Calu3 (cell line): ENCODE data around the gene FAM25A. TPM values are rescaled to one million over a fixed set of nuclear protein-coding genes. Genes with fewer than 3 reads are reported as not detected.

Source experiments
- BruUV-seq: library from RNA; stranded (reverse); fragments of 400-500 nt; replicated peaks from 2 replicates; lab custom pipeline; 2021; lab: Mats Ljungman, UMichigan
- CTCF ChIA-PET: fragments of 300-600 bp; sonication (Branson Sonifier 250); formaldehyde crosslinking; loops from one replicate; lab custom pipeline; 2022; ENCODE audit warnings: antibody characterized with exemption; lab: Charles Lee
- DNase-seq: peaks from one replicate; pipeline ENCODE4 v3.0.0; 2022
- H3K27ac Mint-ChIP-seq: one replicate; pipeline ENCODE4 v1.8.0; 2022; ENCODE audit warnings: mixed read lengths; ENCODE audit not compliant: unreplicated experiment
- H3K27me3 Mint-ChIP-seq: one replicate; pipeline ENCODE4 v1.8.0; 2022; ENCODE audit warnings: mixed read lengths; ENCODE audit not compliant: unreplicated experiment
- H3K36me3 Mint-ChIP-seq: one replicate; pipeline ENCODE4 v1.8.0; 2022; ENCODE audit warnings: mild to moderate bottlenecking, moderate library complexity, mixed read lengths; ENCODE audit not compliant: insufficient read depth, unreplicated experiment
- H3K4me1 Mint-ChIP-seq: one replicate; pipeline ENCODE4 v1.8.0; 2022; ENCODE audit warnings: mild to moderate bottlenecking, low read depth, mixed read lengths; ENCODE audit not compliant: unreplicated experiment
- H3K4me3 Mint-ChIP-seq: one replicate; pipeline ENCODE4 v1.8.0; 2022; ENCODE audit warnings: mild to moderate bottlenecking, low read depth, moderate library complexity, mixed read lengths; ENCODE audit not compliant: unreplicated experiment
- H3K9me3 Mint-ChIP-seq: one replicate; pipeline ENCODE4 v1.8.0; 2022; ENCODE audit warnings: low read depth, mixed read lengths; ENCODE audit not compliant: unreplicated experiment
- CTCF ChIP-seq: fragments of 200-600 bp; IDR thresholded peaks from one replicate; pipeline ENCODE4 v1.8.0; 2022; ENCODE audit warnings: antibody characterized with exemption; ENCODE audit not compliant: unreplicated experiment
- intact Hi-C: fragments of 100-400 bp; cut with micrococcal nuclease; formaldehyde crosslinking; loops from one replicate; pipeline ENCODE4 v1.10.0; 2022; ENCODE audit not compliant: unreplicated experiment
- total RNA-seq: library from RNA; stranded (reverse); gene quantifications from 2 replicates; pipeline ENCODE4 v1.2.3, GENCODE V29; 2022

FAM25A gene
- total RNA-seq, 1 experiment from 2014 or later: not detected

- H3K9me3 Mint-ChIP-seq: no peaks in the 10 kb centered on the region
- BruUV-seq: no TSS peak
- intact Hi-C loops: no loop called here
- no peak for DNase-seq
- no peak overlapping the region for H3K4me3 Mint-ChIP-seq
- H3K4me1 Mint-ChIP-seq: no peaks in the 10 kb centered on the region
- no peak overlapping the region for H3K27ac Mint-ChIP-seq
- CTCF ChIA-PET: no interaction called here
- peaks cover 17% of the 10 kb centered on the region for H3K36me3 Mint-ChIP-seq
- no peaks in the 10 kb centered on the region for H3K27me3 Mint-ChIP-seq
- no peak for TF ChIP-seq CTCF
These were observed 38.1 kb downstream of the FAM25A start for GRCh38 chr10:87058171-87058570.

- H3K4me1 Mint-ChIP-seq: no peaks in the 10 kb centered on the region
- CTCF ChIA-PET: no interaction called here
- H3K9me3 Mint-ChIP-seq: no peaks in the 10 kb centered on the region
- TF ChIP-seq CTCF: no peak
- H3K27me3 Mint-ChIP-seq: no peaks in the 10 kb centered on the region
- intact Hi-C loops: no loop called here
- no TSS peak for BruUV-seq
- H3K27ac Mint-ChIP-seq: no peak overlapping the region
- H3K36me3 Mint-ChIP-seq: peaks cover 17% of the 10 kb centered on the region
- no peak for DNase-seq
- H3K4me3 Mint-ChIP-seq: no peak overlapping the region
These were observed 39.3 kb downstream of the FAM25A start for GRCh38 chr10:87059401-87059800.

- Mint-ChIP-seq H3K27me3 (no peaks in the 10 kb centered on the region), H3K36me3 (peaks cover 17% of the 10 kb centered on the region), H3K4me1 (no peaks in the 10 kb centered on the region), H3K27ac (no peak overlapping the region), H3K4me3 (no peak overlapping the region), H3K9me3 (no peaks in the 10 kb centered on the region)
- no peak for DNase-seq
- CTCF ChIA-PET: interaction anchor here (0.6 kb wide), 1 partner anchor 1504 kb away, joined by 3 read pairs; no protein-coding TSS in a partner anchor
- TF ChIP-seq CTCF: no peak
- no TSS peak for BruUV-seq
- intact Hi-C loops: no loop called here
These were observed 40.3 kb downstream of the FAM25A start for GRCh38 chr10:87060280-87060928.

- Mint-ChIP-seq H3K36me3 (peaks cover 17% of the 10 kb centered on the region), H3K9me3 (no peaks in the 10 kb centered on the region), H3K4me1 (peaks cover 8% of the 10 kb centered on the region), H3K27me3 (no peaks in the 10 kb centered on the region), H3K4me3 (no peak overlapping the region), H3K27ac (no peak overlapping the region)
- no peak for TF ChIP-seq CTCF
- no peak for DNase-seq
- BruUV-seq: no TSS peak
- intact Hi-C loops: no loop called here
- CTCF ChIA-PET: no interaction called here
These were observed 44.6 kb downstream of the FAM25A start for GRCh38 chr10:87064651-87065050.
